GM19467 (cell line): ENCODE measurements around the gene CCDC160.

ENCODE experiments used
- ATAC-seq: cut with Tn5 transposase; IDR thresholded peaks from one replicate; pipeline ENCODE4 v1.9.1; 2021; ENCODE audit warnings: mild to moderate bottlenecking, moderate library complexity; ENCODE audit not compliant: unreplicated experiment

The CCDC160 gene

GRCh38 chrX:134294548-134294947 lies 57.6 kb downstream of the CCDC160 start:
- ATAC-seq = no peak
